IMR-90 (cell line): Measurements from ENCODE around the gene ACVR2B. TPM values are rescaled to one million over a fixed set of nuclear protein-coding genes. Genes with fewer than 3 reads are reported as not detected.

ENCODE experiments used
- ATAC-seq: fragments of 200-7000 bp; cut with Tn5 transposase; 2 replicates; pipeline ENCODE4 v1.9.1; 2020; ENCODE audit warnings: low read depth, mild to moderate bottlenecking, moderate library complexity
- BruUV-seq: library from RNA; stranded (reverse); fragments of 400-500 nt; replicated peaks from 2 replicates; lab custom pipeline; 2021; lab: Mats Ljungman, UMichigan
- CTCF ChIA-PET: fragments of 300-600 bp; formaldehyde crosslinking; extraction: SDS; loops from one replicate; lab custom pipeline; 2021; ENCODE audit warnings: antibody characterized with exemption; lab: Yijun Ruan, JAX
- POLR2A ChIA-PET: fragments of 300-600 bp; sonication (Branson Sonifier 250); formaldehyde crosslinking; loops from one replicate; lab custom pipeline; 2022; ENCODE audit warnings: antibody characterized with exemption; ENCODE audit not compliant: unreplicated experiment; lab: Charles Lee
- DNase-seq: peaks from one replicate; pipeline ENCODE4 v3.0.0; 2013
- H2AFZ ChIP-seq: replicated peaks from 2 replicates; pipeline ENCODE3; 2013; ENCODE audit warnings: low read length, mild to moderate bottlenecking; ENCODE audit not compliant: poor library complexity
- H2AK5ac ChIP-seq: 2 replicates; pipeline ENCODE4 v1.6.1; 2013; ENCODE audit warnings: low read depth, low read length, inconsistent platforms
- H2AK9ac ChIP-seq: replicated peaks from 2 replicates; pipeline ENCODE3; 2013; ENCODE audit warnings: mild to moderate bottlenecking, low read depth, low read length, moderate library complexity; ENCODE audit not compliant: poor library complexity
- H2BK120ac ChIP-seq: 2 replicates; pipeline ENCODE4 v1.6.1; 2013; ENCODE audit warnings: low read depth, low read length, inconsistent platforms
- H2BK15ac ChIP-seq: 3 replicates; pipeline ENCODE4 v1.6.1; 2013; ENCODE audit warnings: low read depth, low read length, inconsistent platforms
- H2BK20ac ChIP-seq: 2 replicates; pipeline ENCODE4 v1.6.1; 2013; ENCODE audit warnings: low read depth, mild to moderate bottlenecking, inconsistent platforms, low read length, moderate library complexity
- H2BK5ac ChIP-seq: 2 replicates; pipeline ENCODE4 v1.6.1; 2013; ENCODE audit warnings: mild to moderate bottlenecking, low read depth, low read length, inconsistent platforms; ENCODE audit not compliant: poor library complexity, severe bottlenecking
- H3K14ac ChIP-seq: replicated peaks from 2 replicates; pipeline ENCODE4 v1.6.1; 2013; ENCODE audit warnings: low read depth, low read length, inconsistent platforms
- H3K18ac ChIP-seq: 2 replicates; pipeline ENCODE4 v1.6.1; 2013; ENCODE audit warnings: low read depth, low read length, control low read depth
- H3K23ac ChIP-seq: 2 replicates; pipeline ENCODE4 v1.6.1; 2013; ENCODE audit warnings: low read depth, low read length, inconsistent platforms
- H3K27ac ChIP-seq: 2 replicates; pipeline ENCODE4 v1.5.1; 2013; ENCODE audit warnings: mild to moderate bottlenecking, control low read depth, low read length; ENCODE audit not compliant: insufficient read depth
- H3K27me3 ChIP-seq: 2 replicates; pipeline ENCODE4 v1.6.1; 2013; ENCODE audit warnings: low read length; ENCODE audit not compliant: control insufficient read depth, insufficient read depth
- H3K36me3 ChIP-seq: 2 replicates; pipeline ENCODE4 v1.6.1; 2013; ENCODE audit warnings: low read length, mixed read lengths; ENCODE audit not compliant: control insufficient read depth, insufficient read depth
- H3K4ac ChIP-seq: 2 replicates; pipeline ENCODE4 v1.6.1; 2013; ENCODE audit warnings: low read depth, low read length, inconsistent platforms
- H3K4me1 ChIP-seq: 2 replicates; pipeline ENCODE4 v1.6.1; 2013; ENCODE audit warnings: low read length, mixed read lengths; ENCODE audit not compliant: control insufficient read depth, insufficient read depth
- H3K4me2 ChIP-seq: 2 replicates; pipeline ENCODE4 v1.6.1; 2013; ENCODE audit warnings: low read depth, mild to moderate bottlenecking, control low read depth, low read length, moderate library complexity
- H3K4me3 ChIP-seq: 2 replicates; pipeline ENCODE4 v1.5.1; 2013; ENCODE audit warnings: low read depth, mild to moderate bottlenecking, control low read depth, low read length, moderate library complexity; ENCODE audit not compliant: insufficient read depth
- H3K56ac ChIP-seq: 2 replicates; pipeline ENCODE4 v1.6.1; 2013; ENCODE audit warnings: low read length, inconsistent platforms; ENCODE audit not compliant: insufficient read depth; ENCODE audit errors: extremely low read depth
- H3K79me1 ChIP-seq, 2 experiments: 2 replicates each; pipeline ENCODE4 v1.6.1; 2013; ENCODE audit warnings: low read length in 2 of 2, inconsistent platforms in 1 of 2, low read depth in 1 of 2
- H3K9ac ChIP-seq: 2 replicates; pipeline ENCODE4 v1.6.1; 2013; ENCODE audit warnings: low read depth, low read length, control low read depth
- H3K9me1 ChIP-seq: 2 replicates; pipeline ENCODE4 v1.6.1; 2013; ENCODE audit warnings: low read length, inconsistent platforms; ENCODE audit not compliant: insufficient read depth
- H3K9me3 ChIP-seq: 2 replicates; pipeline ENCODE4 v1.6.1; 2013; ENCODE audit warnings: low read length; ENCODE audit not compliant: control insufficient read depth, insufficient read depth
- H4K20me1 ChIP-seq: 2 replicates; pipeline ENCODE4 v1.6.1; 2013; ENCODE audit warnings: low read length, inconsistent platforms; ENCODE audit not compliant: insufficient read depth
- H4K5ac ChIP-seq: 2 replicates; pipeline ENCODE4 v1.6.1; 2013; ENCODE audit warnings: mild to moderate bottlenecking, low read depth, low read length, control low read depth
- H4K8ac ChIP-seq, 2 experiments: 2 replicates each; pipeline ENCODE4 v1.6.1; 2013; ENCODE audit warnings: low read depth in 2 of 2, low read length in 2 of 2, control low read depth in 1 of 2, inconsistent platforms in 1 of 2
- H4K91ac ChIP-seq: 2 replicates; pipeline ENCODE4 v1.6.1; 2013; ENCODE audit warnings: low read depth, low read length, inconsistent platforms; ENCODE audit not compliant: insufficient read depth
- CEBPB ChIP-seq: IDR thresholded peaks from 2 replicates; pipeline ENCODE4 v1.6.1; 2012; ENCODE audit warnings: low read depth, low read length, improper control_type of control experiment
- CHD1 ChIP-seq: IDR thresholded peaks from 2 replicates; pipeline ENCODE4 v1.6.1; 2012; ENCODE audit warnings: low read depth, low read length, improper control_type of control experiment
- CTCF ChIP-seq: conservative IDR thresholded peaks from 2 replicates; pipeline ENCODE4 v1.5.1; 2012; ENCODE audit warnings: mild to moderate bottlenecking, low read depth, low read length, improper control_type of control experiment
- ELK1 ChIP-seq: fragments of 150-350 bp; IDR thresholded peaks from 2 replicates; pipeline ENCODE4 v1.6.1; 2016; ENCODE audit warnings: low read depth, mild to moderate bottlenecking, low read length, moderate library complexity, borderline replicate concordance
- FOS ChIP-seq: fragments of 150-350 bp; IDR thresholded peaks from 2 replicates; pipeline ENCODE4 v1.6.1; 2016; ENCODE audit warnings: low read depth, low read length
- MAFK ChIP-seq: IDR thresholded peaks from 2 replicates; pipeline ENCODE4 v1.6.1; 2012; ENCODE audit warnings: low read depth, low read length, improper control_type of control experiment
- MAZ ChIP-seq: IDR thresholded peaks from 2 replicates; pipeline ENCODE4 v1.6.1; 2012; ENCODE audit warnings: low read depth, mild to moderate bottlenecking, low read length, improper control_type of control experiment, moderate library complexity, borderline replicate concordance
- MXI1 ChIP-seq: IDR thresholded peaks from 2 replicates; pipeline ENCODE4 v1.6.1; 2012; ENCODE audit warnings: low read depth, mild to moderate bottlenecking, low read length, moderate library complexity, borderline replicate concordance
- NFE2L2 ChIP-seq: fragments of 150-350 bp; IDR thresholded peaks from 2 replicates; pipeline ENCODE4 v1.6.1; 2016; ENCODE audit warnings: low read depth, mild to moderate bottlenecking, low read length
- POLR2A ChIP-seq: IDR thresholded peaks from 2 replicates; pipeline ENCODE4 v1.6.1; 2012; ENCODE audit warnings: mild to moderate bottlenecking, low read depth, low read length
- RAD21 ChIP-seq: IDR thresholded peaks from 2 replicates; pipeline ENCODE4 v1.6.1; 2012; ENCODE audit warnings: low read length, improper control_type of control experiment
- RCOR1 ChIP-seq: IDR thresholded peaks from 2 replicates; pipeline ENCODE4 v1.6.1; 2012; ENCODE audit warnings: mild to moderate bottlenecking, low read length, improper control_type of control experiment; ENCODE audit not compliant: insufficient replicate concordance
- RFX5 ChIP-seq: IDR thresholded peaks from 2 replicates; pipeline ENCODE4 v1.8.0; 2012; ENCODE audit warnings: low read depth, mild to moderate bottlenecking, low read length, moderate library complexity
- SMC3 ChIP-seq: fragments of 150-350 bp; IDR thresholded peaks from 2 replicates; pipeline ENCODE4 v1.6.1; 2016; ENCODE audit warnings: low read depth, mild to moderate bottlenecking, antibody characterized with exemption, low read length, moderate library complexity
- USF2 ChIP-seq: fragments of 150-350 bp; IDR thresholded peaks from 2 replicates; pipeline ENCODE4 v1.6.1; 2017; ENCODE audit warnings: mild to moderate bottlenecking, antibody characterized with exemption, low read length, low read depth
- WGBS, 2 experiments: methylation state at CpG; one replicate each; pipeline versions ENCODE4 v1.1.5 to v1.1.7; 2013; ENCODE audit warnings: missing lambda C conversion rate in 2 of 2; ENCODE audit not compliant: insufficient read length in 1 of 2; ENCODE audit errors: extremely low coverage in 2 of 2; 5-methylcytosine and 5-hydroxymethylcytosine counted together
- dilution Hi-C: fragments of 300-500 bp; cut with HindIII; formaldehyde crosslinking; loops from one replicate; pipeline ENCODE4 v1.14.3; 2018; ENCODE audit warnings: low sequenced_read_pairs; ENCODE audit not compliant: unreplicated experiment
- in situ Hi-C: fragments of 300-500 bp; cut with MboI; formaldehyde crosslinking; loops from 3 replicates; pipeline ENCODE4 v1.14.3; 2019; ENCODE audit warnings: low sequenced_read_pairs, inconsistent platforms, mixed read lengths
- intact Hi-C: fragments of 100-400 bp; cut with micrococcal nuclease; formaldehyde crosslinking; loops from 2 replicates; pipeline ENCODE4 v1.10.0; 2022
- polyA plus RNA-seq, 3 experiments: library from polyadenylated mRNA; depleted of rRNA; stranded (reverse); fragments of >200 nt; gene quantifications; 2 replicates each; pipeline ENCODE4 v1.2.3, GENCODE V29; 2012; ENCODE audit warnings: low replicate concordance in 1 of 3
- total RNA-seq: library from RNA; depleted of rRNA; stranded (reverse); fragments of >200 nt; gene quantifications from 2 replicates; pipeline ENCODE4 v1.2.3, GENCODE V29; 2012

The ACVR2B gene
- total and polyA plus RNA-seq, 2 of the 4 experiments (the other 2 are of a cell fraction), result 0.60 to 1.3 TPM

GRCh38 chr3:38476157-38476756 is 22.6 kb downstream of the ACVR2B start:
- Histone ChIP-seq H3K79me1 (peaks cover 4 to 16% of the 10 kb centered on the region in 2 experiments; a peak in 3 of 4 replicates), H3K4me1 (no peaks in the 10 kb centered on the region), H3K9me3 (no peaks in the 10 kb centered on the region), H3K14ac (no peak overlapping the region), H3K23ac (no peak overlapping the region), H3K27ac (no peak overlapping the region), H3K18ac (no peak overlapping the region), H3K56ac (no peak overlapping the region), H3K4me3 (no peak overlapping the region), H3K4me2 (no peak overlapping the region), H4K20me1 (peaks cover 14% of the 10 kb centered on the region), H2BK5ac (no peak overlapping the region), H3K4ac (no peak overlapping the region), H2BK20ac (no peak overlapping the region), H2AK5ac (no peak overlapping the region), H4K8ac (no peak overlapping the region), H4K91ac (no peak overlapping the region), H3K9ac (no peak overlapping the region), H4K5ac (no peak overlapping the region), H3K9me1 (no peaks in the 10 kb centered on the region; the same call in 1 of the 2 replicates), H2BK120ac (no peak overlapping the region), H2BK15ac (no peak overlapping the region), H3K27me3 (no peaks in the 10 kb centered on the region), H3K36me3 (peaks cover 4% of the 10 kb centered on the region; the same call in 1 of the 2 replicates), H2AFZ (no peak overlapping the region), H2AK9ac (no peak overlapping the region)
- 40% methylated on average over 1 of the region's 5 CpGs; no CpG with 5 or more reads in 1 of the 2 experiments for WGBS, 2 experiments
- intact Hi-C loops (no loop called here), dilution Hi-C loops (loop anchor here (25.0 kb wide), 1 partner anchor 114 kb away; no protein-coding TSS in a partner anchor), in situ Hi-C loops (no loop called here)
- CTCF ChIA-PET, result no interaction called here
- no TSS peak for BruUV-seq
- no peak for ATAC-seq
- POLR2A ChIA-PET, result no interaction called here
- no peak for DNase-seq
- no peak for TF ChIP-seq RFX5
- TF ChIP-seq RAD21, result no peak
- no peak for TF ChIP-seq ELK1
- TF ChIP-seq CHD1, result no peak
- TF ChIP-seq POLR2A, result no peak
- TF ChIP-seq FOS, result no peak
- no peak for TF ChIP-seq CTCF
- TF ChIP-seq SMC3, result no peak
- TF ChIP-seq USF2, result no peak
- TF ChIP-seq NFE2L2, result no peak
- TF ChIP-seq MXI1, result no peak
- no peak for TF ChIP-seq CEBPB
- TF ChIP-seq MAFK, result no peak
- TF ChIP-seq RCOR1, result no peak
- TF ChIP-seq MAZ, result no peak
